Fibroblast of lung (primary cell): ENCODE measurements around the gene ZBTB8A. TPM values are rescaled to one million over a fixed set of nuclear protein-coding genes. Genes with fewer than 3 reads are reported as not detected.

Experiments used
- DNase-seq, 2 donors: peaks; one replicate each; pipeline versions ENCODE4 v3.0.0 to v3.0.0-alpha.2; 2010; ENCODE audit warnings: low read depth in 2 of 2
- H2AFZ ChIP-seq: 2 replicates; pipeline ENCODE4 v1.5.1; 2012; ENCODE audit warnings: low read length, control low read depth, inconsistent platforms
- H3K27ac ChIP-seq: 2 replicates; pipeline ENCODE4 v1.5.1; 2011; ENCODE audit warnings: low read length, control low read depth; ENCODE audit not compliant: insufficient read depth
- H3K27me3 ChIP-seq: 2 replicates; pipeline ENCODE4 v1.5.1; 2011; ENCODE audit warnings: mild to moderate bottlenecking, low read length; ENCODE audit not compliant: control insufficient read depth, insufficient read depth
- H3K36me3 ChIP-seq: 2 replicates; pipeline ENCODE4 v1.5.1; 2011; ENCODE audit warnings: low read length; ENCODE audit not compliant: control insufficient read depth, insufficient read depth
- H3K4me1 ChIP-seq: 2 replicates; pipeline ENCODE4 v1.5.1; 2011; ENCODE audit warnings: low read length; ENCODE audit not compliant: control insufficient read depth, insufficient read depth; ENCODE audit errors: extremely low read depth
- H3K4me2 ChIP-seq: 2 replicates; pipeline ENCODE4 v1.5.1; 2011; ENCODE audit warnings: low read length, control low read depth; ENCODE audit not compliant: insufficient read depth; ENCODE audit errors: extremely low read depth
- H3K4me3 ChIP-seq, 4 experiments: fragments of 200-600 bp in 1 of 4; sonication (generic) in 1 of 4; replicated peaks in 1 of 4; 2 replicates each; pipeline ENCODE4 v1.5.1; 2011 to 2016; ENCODE audit warnings: low read length in 4 of 4, low read depth in 3 of 4, mild to moderate bottlenecking in 3 of 4, control low read depth in 2 of 4, inconsistent platforms in 1 of 4, mixed read lengths in 1 of 4; ENCODE audit not compliant: insufficient read depth in 1 of 4; ENCODE audit errors: control extremely low read depth in 1 of 4
- H3K79me2 ChIP-seq: 2 replicates; pipeline ENCODE4 v1.5.1; 2012; ENCODE audit warnings: mild to moderate bottlenecking, low read length, inconsistent platforms; ENCODE audit not compliant: control insufficient read depth, insufficient read depth
- H3K9ac ChIP-seq: 2 replicates; pipeline ENCODE4 v1.5.1; 2011; ENCODE audit warnings: mild to moderate bottlenecking, low read length, control low read depth; ENCODE audit not compliant: insufficient read depth
- H3K9me3 ChIP-seq: 2 replicates; pipeline ENCODE4 v1.5.1; 2012; ENCODE audit warnings: low read depth, low read length; ENCODE audit not compliant: control insufficient read depth, insufficient read depth
- H4K20me1 ChIP-seq: 2 replicates; pipeline ENCODE4 v1.5.1; 2011; ENCODE audit warnings: low read length; ENCODE audit not compliant: control insufficient read depth, insufficient read depth; ENCODE audit errors: extremely low read depth
- CTCF ChIP-seq, 2 donors: IDR thresholded peaks in 1 of 2; conservative IDR thresholded peaks in 1 of 2; 1 replicate in 1 of 2; 2 replicates in 1 of 2; pipeline ENCODE4 v1.5.1; 2011 to 2012; ENCODE audit warnings: low read length in 2 of 2, control low read depth in 1 of 2, inconsistent platforms in 1 of 2, low read depth in 1 of 2, mild to moderate bottlenecking in 1 of 2
- EZH2 ChIP-seq: IDR thresholded peaks from 2 replicates; pipeline ENCODE4 v1.5.1; 2012; ENCODE audit warnings: low read length, control low read depth, mild to moderate bottlenecking; ENCODE audit errors: missing control alignments
- polyA plus RNA-seq, 2 donors: library from polyadenylated mRNA; depleted of rRNA in 1 of 2; stranded (reverse) in 1 of 2; unstranded in 1 of 2; fragments of >200 nt; gene quantifications; 2 replicates each; pipeline ENCODE4 v1.2.1, GENCODE V29; 2011 to 2012; ENCODE audit warnings: missing spikeins in 1 of 2
- total RNA-seq: library from RNA; depleted of rRNA; stranded (reverse); fragments of >200 nt; gene quantifications from 2 replicates; pipeline ENCODE4 v1.2.1, GENCODE V29; 2014

ZBTB8A gene
- total and polyA plus RNA-seq, 2 donors (not counting 1 experiment from before 2014, with no cell fraction given) = 5.9 to 6.9 TPM

- Histone ChIP-seq H3K9me3 (no peaks in the 10 kb centered on the region), H3K9ac (peak overlapping the region; percentile 23), H3K4me2 (peak overlapping the region; percentile 93), H3K4me1 (peaks cover 2% of the 10 kb centered on the region), H3K36me3 (no peaks in the 10 kb centered on the region), H2AFZ (peak overlapping the region; percentile 87), H4K20me1 (no peaks in the 10 kb centered on the region), H3K4me3 (peak overlapping the region; percentile 54 to 70 (median 65)), H3K27ac (peak overlapping the region; percentile 34), H3K27me3 (no peaks in the 10 kb centered on the region), H3K79me2 (no peaks in the 10 kb centered on the region)
- DNase-seq = peak; percentile 60 to 74
- TF ChIP-seq EZH2 = no peak
- peak; percentile 16 to 24 for TF ChIP-seq CTCF (conservative IDR thresholded peaks at IDR 0.05 in 1 of 2, IDR thresholded peaks at IDR 0.05 in 1 of 2; ENCODE audit: low read depth in 1 of 2, low read length in 2 of 2)
Observed at GRCh38 chr1:32612189-32612881, 73.1 kb downstream of the ZBTB8A start.

- no peak overlapping the region for H3K27ac ChIP-seq
- H4K20me1 ChIP-seq = no peaks in the 10 kb centered on the region
- no peak overlapping the region for H3K4me3 ChIP-seq
- TF ChIP-seq EZH2 (no peak), CTCF (conservative IDR thresholded peaks at IDR 0.05 in 1 of 2, IDR thresholded peaks at IDR 0.05 in 1 of 2; ENCODE audit: low read depth in 1 of 2, low read length in 2 of 2) (no peak)
- no peaks in the 10 kb centered on the region for H3K9me3 ChIP-seq
- H3K27me3 ChIP-seq = no peaks in the 10 kb centered on the region
- no peak overlapping the region for H3K4me2 ChIP-seq
- peaks cover 2% of the 10 kb centered on the region for H3K4me1 ChIP-seq
- no peak overlapping the region for H2AFZ ChIP-seq
- no peak for DNase-seq
- no peaks in the 10 kb centered on the region for H3K36me3 ChIP-seq
- no peak overlapping the region for H3K9ac ChIP-seq
- no peaks in the 10 kb centered on the region for H3K79me2 ChIP-seq
Observed at GRCh38 chr1:32613472-32613871, 74.2 kb downstream of the ZBTB8A start.

GRCh38 chr1:32618673-32619221 lies 79.5 kb downstream of the ZBTB8A start:
- no peak overlapping the region for H3K4me2 ChIP-seq
- no peaks in the 10 kb centered on the region for H4K20me1 ChIP-seq
- no peak overlapping the region for H3K27ac ChIP-seq
- H3K9ac ChIP-seq = no peak overlapping the region
- no peaks in the 10 kb centered on the region for H3K9me3 ChIP-seq
- H3K4me3 ChIP-seq = no peak overlapping the region
- peak; percentile 3 to 9 for DNase-seq
- no peak for TF ChIP-seq CTCF (conservative IDR thresholded peaks at IDR 0.05 in 1 of 2, IDR thresholded peaks at IDR 0.05 in 1 of 2; ENCODE audit: low read depth in 1 of 2, low read length in 2 of 2)
- TF ChIP-seq EZH2 = no peak
- no peaks in the 10 kb centered on the region for H3K36me3 ChIP-seq
- H2AFZ ChIP-seq = no peak overlapping the region
- H3K4me1 ChIP-seq = no peaks in the 10 kb centered on the region
- H3K79me2 ChIP-seq = no peaks in the 10 kb centered on the region
- no peaks in the 10 kb centered on the region for H3K27me3 ChIP-seq
